Chondrocyte (in vitro differentiated cells): Measurements from ENCODE around the gene PFN2. TPM values are rescaled to one million over a fixed set of nuclear protein-coding genes. Genes with fewer than 3 reads are reported as not detected.
A peak's percentile ranks its signal among the peaks of the same experiment; 100 is the strongest.
"Not testable (repeated sequence)": the region's sequence is repeated elsewhere in the genome, so short reads cannot be mapped to it uniquely, and the experiment has no call there.

Experiments used
- DNase-seq: peaks from one replicate; pipeline ENCODE4 v3.0.0; 2021; ENCODE audit warnings: mixed read lengths, low spot score
- H3K27ac Mint-ChIP-seq: one replicate; pipeline ENCODE4 v1.8.0; 2021; ENCODE audit warnings: mild to moderate bottlenecking, moderate library complexity, mixed read lengths; ENCODE audit not compliant: unreplicated experiment
- H3K27me3 Mint-ChIP-seq: 2 replicates; pipeline ENCODE4 v1.8.0; 2021; ENCODE audit warnings: low read depth, mixed read lengths
- H3K36me3 Mint-ChIP-seq: 2 replicates; pipeline ENCODE4 v1.8.0; 2021; ENCODE audit warnings: low read depth, mixed read lengths
- H3K4me1 Mint-ChIP-seq: 2 replicates; pipeline ENCODE4 v1.8.0; 2021; ENCODE audit warnings: low read depth, mild to moderate bottlenecking, mixed read lengths
- H3K4me3 Mint-ChIP-seq: one replicate; pipeline ENCODE4 v1.8.0; 2021; ENCODE audit warnings: mild to moderate bottlenecking, moderate library complexity, mixed read lengths; ENCODE audit not compliant: unreplicated experiment
- H3K9me3 Mint-ChIP-seq: 2 replicates; pipeline ENCODE4 v1.8.0; 2021; ENCODE audit warnings: low read depth, mixed read lengths
- CTCF ChIP-seq: fragments of 200-600 bp; sonication (generic); IDR thresholded peaks from 2 replicates; pipeline ENCODE4 v1.5.0; 2021; ENCODE audit warnings: antibody characterized with exemption, mild to moderate bottlenecking, moderate library complexity
- total RNA-seq: library from RNA; stranded (reverse); gene quantifications from 3 replicates; pipeline ENCODE4 v1.2.1, GENCODE V29; 2021

The PFN2 gene
- total RNA-seq, 1 donor from 2014 or later: 447 TPM

DNA sequence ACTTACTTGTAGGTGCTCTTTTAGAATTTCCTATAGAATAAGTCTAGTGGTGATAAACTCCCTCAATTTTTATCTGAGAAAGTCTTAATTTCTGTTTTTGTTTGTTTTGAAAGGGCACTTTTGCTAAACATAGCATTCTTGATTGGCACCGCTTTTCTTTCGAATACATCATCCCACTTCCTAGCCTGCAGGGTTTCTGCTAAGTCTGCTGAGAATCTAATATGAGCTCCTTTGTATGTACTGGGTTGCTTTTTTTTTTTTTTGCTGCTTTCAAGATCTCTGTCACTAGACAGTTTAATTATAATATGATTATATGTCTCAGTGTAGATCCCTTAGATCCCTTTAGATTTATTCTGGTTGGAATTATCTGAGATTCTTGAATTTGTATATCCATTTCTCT, 21.5 kb downstream of the PFN2 start:
- H3K27ac Mint-ChIP-seq: peak overlapping the region; percentile 22
- H3K4me3 Mint-ChIP-seq: no peak overlapping the region
- DNase-seq: no peak
- H3K36me3 Mint-ChIP-seq: peaks cover 55% of the 10 kb centered on the region
- H3K9me3 Mint-ChIP-seq: peaks cover 32% of the 10 kb centered on the region
- no peak for TF ChIP-seq CTCF
- peaks cover 36% of the 10 kb centered on the region for H3K4me1 Mint-ChIP-seq
- no peaks in the 10 kb centered on the region for H3K27me3 Mint-ChIP-seq

DNA sequence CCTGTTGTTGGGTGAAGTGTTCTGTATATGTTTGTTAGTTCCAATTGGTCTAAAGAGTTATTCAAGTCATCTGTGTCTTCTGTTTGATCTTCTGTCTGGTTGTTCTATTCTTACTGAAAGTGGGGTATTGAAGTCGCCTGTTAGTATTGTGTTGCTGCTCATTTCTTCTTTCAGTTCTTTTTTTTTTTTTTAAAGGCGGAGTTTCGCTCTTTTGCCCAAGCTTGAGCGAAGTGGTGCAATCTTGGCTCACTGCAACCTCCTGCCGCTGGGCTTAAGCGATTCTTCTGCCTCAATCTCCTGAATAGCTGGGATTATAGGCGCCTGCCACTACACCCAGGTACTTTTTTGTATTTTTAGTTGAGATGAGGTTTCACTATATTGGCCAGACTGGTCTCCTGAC, 23.5 kb downstream of the PFN2 start:
- no peak for TF ChIP-seq CTCF
- Mint-ChIP-seq H3K4me3 (no peak overlapping the region), H3K36me3 (peaks cover 65% of the 10 kb centered on the region), H3K9me3 (peaks cover 47% of the 10 kb centered on the region), H3K4me1 (peaks cover 37% of the 10 kb centered on the region), H3K27ac (peak overlapping the region; percentile 28), H3K27me3 (no peaks in the 10 kb centered on the region)
- DNase-seq: no peak

- Mint-ChIP-seq H3K9me3 (peaks cover 42% of the 10 kb centered on the region), H3K4me1 (peaks cover 55% of the 10 kb centered on the region), H3K36me3 (peaks cover 53% of the 10 kb centered on the region)
- not testable (repeated sequence) for DNase-seq, H3K4me3 Mint-ChIP-seq, H3K27ac Mint-ChIP-seq, H3K27me3 Mint-ChIP-seq
Measured at GRCh38 chr3:149943966-149944365, 26.7 kb downstream of the PFN2 start.

DNA sequence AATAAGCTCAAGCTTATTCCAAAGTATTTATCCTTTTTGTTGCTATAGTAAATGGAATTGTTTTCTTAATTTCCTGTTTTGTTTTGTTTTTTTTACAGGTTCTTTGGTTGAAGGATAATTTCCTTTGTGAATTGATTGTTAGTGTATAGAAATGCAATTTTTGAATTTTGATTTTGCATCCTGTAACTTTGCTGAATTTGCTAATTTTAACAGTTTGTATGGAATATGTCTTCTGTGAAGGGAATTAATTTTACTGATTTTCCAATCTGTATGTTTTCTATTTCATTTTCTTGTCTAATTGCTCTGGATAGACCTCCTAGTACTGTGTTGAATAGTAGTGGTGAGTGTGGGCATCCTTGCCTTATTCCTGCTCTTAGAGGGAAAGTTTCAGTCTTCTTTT, 28.3 kb downstream of the PFN2 start:
- Mint-ChIP-seq H3K4me1 (peaks cover 59% of the 10 kb centered on the region), H3K27me3 (no peaks in the 10 kb centered on the region), H3K27ac (no peak overlapping the region), H3K9me3 (peaks cover 38% of the 10 kb centered on the region), H3K4me3 (no peak overlapping the region), H3K36me3 (peaks cover 47% of the 10 kb centered on the region)
- no peak for TF ChIP-seq CTCF
- no peak for DNase-seq

DNA sequence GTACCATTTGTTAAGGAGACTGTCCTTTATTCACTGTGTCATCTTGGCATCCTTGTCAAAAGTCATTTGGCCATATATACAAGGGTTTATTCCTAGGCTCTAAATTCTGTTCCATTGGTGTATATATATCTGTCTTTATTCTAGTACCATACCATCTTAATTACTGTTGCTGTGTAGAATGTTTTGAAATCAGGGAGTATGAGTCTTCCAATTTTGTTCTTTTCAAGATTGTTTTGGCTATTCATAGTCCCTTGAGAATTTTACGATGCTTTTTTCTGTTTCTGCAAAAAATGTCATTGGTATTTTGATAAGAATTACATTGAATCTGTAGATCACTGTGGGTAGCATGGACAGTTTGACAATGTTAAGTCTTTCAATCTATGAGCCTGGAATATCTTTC, 28.7 kb downstream of the PFN2 start:
- Mint-ChIP-seq H3K9me3 (peaks cover 36% of the 10 kb centered on the region), H3K27ac (no peak overlapping the region), H3K36me3 (peaks cover 44% of the 10 kb centered on the region), H3K27me3 (no peaks in the 10 kb centered on the region), H3K4me1 (peaks cover 60% of the 10 kb centered on the region), H3K4me3 (no peak overlapping the region)
- TF ChIP-seq CTCF: no peak
- no peak for DNase-seq

- Mint-ChIP-seq H3K9me3 (peaks cover 31% of the 10 kb centered on the region), H3K4me1 (peaks cover 57% of the 10 kb centered on the region), H3K27me3 (no peaks in the 10 kb centered on the region), H3K27ac (peak overlapping the region; percentile 38), H3K36me3 (peaks cover 37% of the 10 kb centered on the region), H3K4me3 (no peak overlapping the region)
- no peak for DNase-seq
- no peak for TF ChIP-seq CTCF
Measured at GRCh38 chr3:149941186-149941585, 29.5 kb downstream of the PFN2 start.

GRCh38 chr3:149938392-149939055, 32.2 kb downstream of the PFN2 start:
- not testable (repeated sequence) for DNase-seq, H3K4me3 Mint-ChIP-seq, H3K27me3 Mint-ChIP-seq
- Mint-ChIP-seq H3K4me1 (peaks cover 71% of the 10 kb centered on the region), H3K9me3 (peaks cover 19% of the 10 kb centered on the region), H3K36me3 (peaks cover 23% of the 10 kb centered on the region), H3K27ac (peak overlapping the region; percentile 80)
